ENCODE measurements around the gene PRMT1. TPM values are rescaled to one million over a fixed set of nuclear protein-coding genes. Genes with fewer than 3 reads are reported as not detected.

PRMT1 gene
- total RNA-seq, 1 experiment from 2014 or later: 505 TPM

GRCh38 chr19:49645592-49645991 is 31.5 kb upstream of the PRMT1 start:
- Histone ChIP-seq H3K4me2 (ENCODE audit: insufficient read depth, insufficient read length, low read length) (no peak overlapping the region), H3K23ac (ENCODE audit: insufficient read length, low read depth, low read length) (no peak overlapping the region), H3K56ac (ENCODE audit: insufficient read length, low read depth, low read length) (no peak overlapping the region), H3K9me3 (ENCODE audit: control insufficient read depth, low read depth, low read length) (no peaks in the 10 kb centered on the region), H2BK15ac (ENCODE audit: low read depth, low read length) (no peak overlapping the region), H3K27ac (ENCODE audit: insufficient read length, low read depth, low read length) (no peak overlapping the region), H3K9ac (ENCODE audit: extremely low read depth, insufficient read length, low read length) (no peak overlapping the region), H3K79me1 (ENCODE audit: insufficient read depth, low read depth, low read length, poor library complexity, severe bottlenecking) (peaks cover 13% of the 10 kb centered on the region), H3K4me1 (ENCODE audit: insufficient read depth, low read length) (no peaks in the 10 kb centered on the region; the same call in 1 of the 2 replicates), H2AFZ (ENCODE audit: low read length) (no peak overlapping the region), H3K27me3 (ENCODE audit: insufficient read depth, low read length) (no peaks in the 10 kb centered on the region), H4K5ac (ENCODE audit: insufficient read length, low read depth, low read length) (no peak overlapping the region), H4K8ac (replicated peaks; ENCODE audit: insufficient read length, low read depth, low read length) (no peak overlapping the region), H3K14ac (ENCODE audit: insufficient read depth, low read length) (no peak overlapping the region; the same call in 1 of the 2 replicates), H3K79me2 (ENCODE audit: insufficient read depth, low read length) (peaks cover 9% of the 10 kb centered on the region), H2BK12ac (ENCODE audit: insufficient read length, low read depth, low read length) (no peak overlapping the region), H2AK5ac (ENCODE audit: insufficient read length, low read length) (no peak overlapping the region), H3K23me2 (ENCODE audit: insufficient read length, low read depth, low read length, poor library complexity, severe bottlenecking) (peaks cover 14% of the 10 kb centered on the region), H2BK120ac (ENCODE audit: low read depth, low read length, poor library complexity, severe bottlenecking) (no peak overlapping the region), H4K91ac (ENCODE audit: insufficient read length, low read depth, low read length) (no peak overlapping the region), H3K4ac (ENCODE audit: low read depth, low read length) (no peak overlapping the region), H3T11ph (ENCODE audit: low read length) (no peak overlapping the region), H2BK20ac (ENCODE audit: low read depth, low read length, poor library complexity, severe bottlenecking) (no peak overlapping the region), H4K20me1 (ENCODE audit: control insufficient read depth, insufficient read depth, insufficient read length) (no peaks in the 10 kb centered on the region), H3K18ac (ENCODE audit: insufficient read length, low read depth, low read length) (no peak overlapping the region), H2BK5ac (ENCODE audit: insufficient read length, low read length) (no peak overlapping the region)
- H3K27me3 Mint-ChIP-seq (ENCODE audit: low read depth): no peaks in the 10 kb centered on the region
- peak overlapping the region in 1 of 3 experiments; percentile 75; a peak in 2 of 7 replicates for H3K27ac Mint-ChIP-seq
- no peaks in the 10 kb centered on the region; a peak in 2 of 5 replicates for H3K9me3 Mint-ChIP-seq
- no peak for DNase-seq
- no peak overlapping the region; a peak in 2 of 5 replicates for H3K4me3 Mint-ChIP-seq
- TF ChIP-seq CTCF (conservative IDR thresholded peaks at IDR 0.05): no peak
- H3K4me1 Mint-ChIP-seq: peaks cover 29 to 37% of the 10 kb centered on the region in 2 experiments
- WGBS (ENCODE audit: extremely low coverage, insufficient read length, low lambda C conversion rate): no CpG with 5 or more reads among the region's 11 CpGs
- H3K36me3 Mint-ChIP-seq (ENCODE audit: insufficient read depth in 1 of 3, low read depth in 3 of 3): peaks cover 22 to 56% (median 47%) of the 10 kb centered on the region in 3 experiments

Measured in H9 (cell line).